Prostate gland (tissue), 2 donors: ENCODE results near the gene LCN12. TPM values are rescaled to one million over a fixed set of nuclear protein-coding genes. Genes with fewer than 3 reads are reported as not detected.

Source experiments
- DNase-seq: peaks from one replicate; pipeline ENCODE4 v3.0.0-alpha.2; 2019; ENCODE audit warnings: low spot score
- H3K27ac ChIP-seq, 2 donors: fragments of 200-600 bp; sonication (generic); 2 replicates each; pipeline ENCODE4 v1.5.1; 2017 to 2019
- H3K27me3 ChIP-seq: fragments of 200-600 bp; sonication (generic); replicated peaks from 2 replicates; pipeline ENCODE4 v1.5.1; 2019; ENCODE audit not compliant: insufficient read depth
- H3K36me3 ChIP-seq, 2 donors: fragments of 200-600 bp; sonication (generic); 1 replicate in 1 of 2; 2 replicates in 1 of 2; pipeline versions ENCODE4 v1.5.1 to v1.8.1; 2017 to 2019
- H3K4me1 ChIP-seq: fragments of 200-600 bp; sonication (generic); replicated peaks from 2 replicates; pipeline ENCODE4 v1.5.1; 2019
- H3K4me3 ChIP-seq, 2 donors: fragments of 200-600 bp; sonication (generic); 2 replicates each; pipeline ENCODE4 v1.5.1; 2017 to 2019
- H3K9me3 ChIP-seq: fragments of 200-600 bp; sonication (generic); 2 replicates; pipeline ENCODE4 v1.5.1; 2017
- CTCF ChIP-seq, 4 experiments: fragments of 200-600 bp in 2 of 4; fragments of 450-650 bp in 2 of 4; sonication (generic) in 2 of 4; IDR thresholded peaks; 1 replicate in 3 of 4; 2 replicates in 1 of 4; pipeline ENCODE4 v1.5.1; 2016 to 2019; ENCODE audit warnings: antibody characterized with exemption in 4 of 4, mild to moderate bottlenecking in 2 of 4, moderate library complexity in 2 of 4
- POLR2A ChIP-seq: fragments of 450-650 bp; IDR thresholded peaks from one replicate; pipeline ENCODE4 v1.6.1; 2016; ENCODE audit warnings: antibody characterized with exemption, mild to moderate bottlenecking
- POLR2AphosphoS5 ChIP-seq: sonication (generic); formaldehyde crosslinking; IDR thresholded peaks from one replicate; pipeline ENCODE4 v1.6.1; 2017; ENCODE audit warnings: antibody characterized with exemption
- WGBS: methylation state at CpG from one replicate; pipeline ENCODE4 v1.1.5; 2018; 5-methylcytosine and 5-hydroxymethylcytosine counted together
- intact Hi-C: fragments of 100-400 bp; cut with DNase I; formaldehyde crosslinking; loops from one replicate; pipeline ENCODE4 v1.14.2; 2022
- total RNA-seq, 2 donors: library from RNA; depleted of rRNA; stranded (reverse); fragments of >200 nt; gene quantifications; one replicate each; pipeline ENCODE4 v1.1.0, GENCODE V29; 2016

LCN12 gene
- total RNA-seq, 2 donors from 2014 or later, result 4.1 to 13.7 TPM

- no peak for DNase-seq
- TF ChIP-seq CTCF (IDR thresholded peaks at IDR 0.05), result no peak
- no peak for TF ChIP-seq POLR2AphosphoS5
- TF ChIP-seq POLR2A, result no peak
- WGBS, result 90% methylated on average over 36 of the region's 44 CpGs
- no peaks in the 10 kb centered on the region for H3K9me3 ChIP-seq
- intact Hi-C loops, result loop anchor here (5.0 kb wide), 1 partner anchor 79 kb away; the partner anchor contains the start of gene FUT7
- no peaks in the 10 kb centered on the region for H3K36me3 ChIP-seq
- H3K27me3 ChIP-seq, result no peaks in the 10 kb centered on the region
- H3K4me3 ChIP-seq, result no peak overlapping the region
- H3K27ac ChIP-seq, result no peak overlapping the region
- H3K4me1 ChIP-seq, result no peaks in the 10 kb centered on the region
Observed at GRCh38 chr9:136952876-136953770, 1.1 kb downstream of the LCN12 start.

DNA sequence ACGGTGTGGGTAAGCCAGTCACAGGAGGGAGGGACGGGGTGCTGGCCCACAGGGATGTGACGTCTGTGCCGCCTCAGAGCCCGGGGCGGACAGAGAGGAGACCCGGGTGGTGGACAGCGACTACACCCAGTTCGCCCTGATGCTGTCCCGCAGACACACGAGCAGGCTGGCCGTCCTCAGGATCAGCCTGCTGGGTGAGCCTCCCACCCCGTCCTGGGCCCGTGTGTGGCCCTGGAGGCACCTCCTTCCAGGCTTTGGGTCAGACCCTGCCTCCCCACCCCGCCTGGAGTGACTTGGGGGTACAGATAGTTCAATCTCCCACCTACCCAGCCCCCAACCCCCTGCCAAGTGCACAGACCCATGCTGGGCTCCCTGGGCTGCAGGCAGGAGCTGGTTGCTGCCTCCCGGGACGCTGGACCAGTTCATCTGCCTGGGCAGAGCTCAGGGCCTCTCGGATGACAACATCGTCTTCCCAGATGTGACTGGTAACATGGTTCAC lies 1.7 kb downstream of the LCN12 start:
- Histone ChIP-seq H3K4me1 (no peaks in the 10 kb centered on the region), H3K9me3 (no peaks in the 10 kb centered on the region), H3K4me3 (no peak overlapping the region), H3K27me3 (no peaks in the 10 kb centered on the region), H3K27ac (no peak overlapping the region), H3K36me3 (no peaks in the 10 kb centered on the region)
- WGBS, result 89% methylated on average over 17 of the region's 19 CpGs
- intact Hi-C loops, result loop anchor here (5.0 kb wide), 1 partner anchor 78 kb away; the partner anchor contains the start of gene FUT7
- TF ChIP-seq POLR2AphosphoS5 (no peak), CTCF (IDR thresholded peaks at IDR 0.05) (no peak), POLR2A (no peak)
- DNase-seq, result no peak

- TF ChIP-seq POLR2A (no peak), POLR2AphosphoS5 (no peak), CTCF (IDR thresholded peaks at IDR 0.05) (no peak)
- H3K4me1 ChIP-seq, result no peaks in the 10 kb centered on the region
- H3K4me3 ChIP-seq, result no peak overlapping the region
- H3K36me3 ChIP-seq, result no peaks in the 10 kb centered on the region
- no peak for DNase-seq
- no peaks in the 10 kb centered on the region for H3K27me3 ChIP-seq
- WGBS, result 91% methylated on average over 25 of the region's 25 CpGs
- H3K27ac ChIP-seq, result no peak overlapping the region
- H3K9me3 ChIP-seq, result no peaks in the 10 kb centered on the region
- intact Hi-C loops, result loop anchor here (5.0 kb wide), 1 partner anchor 78 kb away; the partner anchor contains the start of gene FUT7
Observed at GRCh38 chr9:136954270-136955083, 2.4 kb downstream of the LCN12 start.

DNA sequence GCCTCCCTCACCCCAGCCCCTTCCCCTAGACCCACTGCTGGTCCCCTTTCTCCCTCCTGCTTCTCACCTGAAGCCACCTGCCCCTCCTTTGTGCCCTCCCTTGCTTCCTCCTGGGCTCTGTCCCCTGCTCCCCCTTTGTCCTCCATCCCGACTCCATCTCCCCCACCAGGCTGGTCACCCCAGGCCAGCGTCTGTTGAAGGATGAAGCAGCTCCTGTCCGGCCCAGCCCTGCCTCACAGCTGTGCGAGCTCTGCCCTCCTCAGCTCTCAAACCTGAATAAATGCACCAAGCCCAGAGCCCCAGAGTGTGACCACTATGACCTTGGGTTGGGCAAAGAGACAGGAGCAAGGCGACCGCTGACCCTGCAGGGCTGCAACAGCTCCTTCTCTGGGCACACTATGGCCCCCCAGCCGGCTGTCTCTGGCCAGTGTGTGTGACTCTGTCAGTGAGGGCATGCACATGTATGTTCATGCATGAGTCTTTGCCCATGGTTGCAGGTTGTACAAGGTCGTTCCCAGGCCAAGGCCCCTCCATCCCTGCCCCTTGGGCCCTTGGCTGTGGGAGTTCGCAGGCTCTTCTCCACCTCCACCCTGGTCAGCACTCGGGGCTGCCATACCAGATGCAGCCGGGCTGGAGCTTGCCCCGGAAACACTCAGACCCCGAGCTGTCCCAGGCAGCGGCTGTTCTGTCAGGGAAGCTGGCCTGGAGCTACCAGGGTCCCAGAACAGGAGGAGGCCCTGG lies 3.3 kb downstream of the LCN12 start:
- 91% methylated on average over 14 of the region's 14 CpGs for WGBS
- Histone ChIP-seq H3K27ac (no peak overlapping the region), H3K27me3 (no peaks in the 10 kb centered on the region), H3K9me3 (no peaks in the 10 kb centered on the region), H3K36me3 (no peaks in the 10 kb centered on the region), H3K4me3 (no peak overlapping the region), H3K4me1 (no peaks in the 10 kb centered on the region)
- no peak for TF ChIP-seq POLR2AphosphoS5
- no peak for TF ChIP-seq POLR2A
- no peak for TF ChIP-seq CTCF (IDR thresholded peaks at IDR 0.05)
- intact Hi-C loops, result no loop called here
- DNase-seq, result no peak
